GM12878 (cell line): ENCODE measurements around the gene PLP2. TPM values are rescaled to one million over a fixed set of nuclear protein-coding genes. Genes with fewer than 3 reads are reported as not detected.

Experiments used
- ATAC-seq: fragments of 200-7000 bp; cut with Tn5 transposase; 3 replicates; pipeline ENCODE4 v1.9.1; 2020; ENCODE audit warnings: mild to moderate bottlenecking, moderate library complexity
- BruUV-seq: library from RNA; stranded (reverse); fragments of 400-500 nt; replicated peaks from 2 replicates; lab custom pipeline; 2021; lab: Mats Ljungman, UMichigan
- CTCF ChIA-PET: fragments of 300-600 bp; sonication (Branson Sonifier 250); formaldehyde crosslinking; extraction: SDS; loops from one replicate; lab custom pipeline; 2021; ENCODE audit warnings: inconsistent platforms; lab: Yijun Ruan, JAX
- POLR2A ChIA-PET: fragments of 350-600 bp; formaldehyde crosslinking; extraction: SDS; loops from one replicate; lab custom pipeline; 2021; ENCODE audit warnings: inconsistent platforms; lab: Charles Lee
- RAD21 ChIA-PET: fragments of 300-600 bp; sonication (Branson Sonifier 250); formaldehyde crosslinking; loops from one replicate; lab custom pipeline; 2023; ENCODE audit warnings: antibody characterized with exemption; ENCODE audit not compliant: unreplicated experiment; lab: Charles Lee
- SMC1A ChIA-PET: fragments of 300-600 bp; sonication (Branson Sonifier 250); formaldehyde crosslinking; loops from one replicate; lab custom pipeline; 2023; ENCODE audit not compliant: unreplicated experiment, uncharacterized antibody; lab: Charles Lee
- DNase-seq: peaks from one replicate; pipeline ENCODE4 v3.0.0-alpha.2; 2011; ENCODE audit warnings: low read depth, low spot score
- FAIRE-seq: peaks from 3 replicates; lab custom pipeline; 2011; peaks lifted over from hg19 to GRCh38; lab: Jason Lieb, UNC
- H2AFZ ChIP-seq: 2 replicates; pipeline ENCODE4 v1.6.0; 2011; ENCODE audit warnings: low read depth, low read length, control low read depth; ENCODE audit not compliant: control insufficient read depth
- H3K27ac ChIP-seq: 2 replicates; pipeline ENCODE4 v1.5.1; 2011; ENCODE audit warnings: control low read depth; ENCODE audit not compliant: control insufficient read depth, insufficient read depth
- H3K27me3 ChIP-seq, 2 experiments: replicated peaks in 1 of 2; 2 replicates each; pipeline versions ENCODE4 v1.6.0 to v1.6.1; 2011; ENCODE audit warnings: low read length in 1 of 2; ENCODE audit not compliant: control insufficient read depth in 2 of 2, insufficient read depth in 2 of 2
- H3K36me3 ChIP-seq, 2 experiments: 2 replicates each; pipeline ENCODE4 v1.5.1; 2011; ENCODE audit warnings: low read length in 1 of 2; ENCODE audit not compliant: control insufficient read depth in 2 of 2, insufficient read depth in 2 of 2
- H3K4me1 ChIP-seq: 2 replicates; pipeline ENCODE4 v1.6.1; 2011; ENCODE audit warnings: mild to moderate bottlenecking, low read length, moderate library complexity, mixed read lengths; ENCODE audit not compliant: control insufficient read depth, insufficient read depth
- H3K4me2 ChIP-seq: 2 replicates; pipeline ENCODE4 v1.6.0; 2011; ENCODE audit warnings: control low read depth; ENCODE audit not compliant: control insufficient read depth, insufficient read depth
- H3K4me3 ChIP-seq: fragments of 200-600 bp; sonication (generic); 2 replicates; pipeline ENCODE4 v1.5.1; 2016
- H3K79me2 ChIP-seq: 2 replicates; pipeline ENCODE4 v1.6.0; 2011; ENCODE audit warnings: low read length; ENCODE audit not compliant: control insufficient read depth, insufficient read depth
- H3K9ac ChIP-seq: 2 replicates; pipeline ENCODE4 v1.8.0; 2011; ENCODE audit warnings: low read length, control low read depth, mixed read lengths; ENCODE audit not compliant: control insufficient read depth, insufficient read depth
- H3K9me3 ChIP-seq: replicated peaks from 3 replicates; pipeline ENCODE4 v1.5.1; 2011; ENCODE audit warnings: mild to moderate bottlenecking, low read length; ENCODE audit not compliant: control insufficient read depth, insufficient read depth
- H4K20me1 ChIP-seq: 2 replicates; pipeline ENCODE4 v1.6.0; 2011; ENCODE audit not compliant: control insufficient read depth, insufficient read depth
- FOS ChIP-seq: IDR thresholded peaks from 3 replicates; pipeline ENCODE4 v1.6.1; 2011; ENCODE audit warnings: borderline replicate concordance; ENCODE audit not compliant: insufficient read length; ENCODE audit errors: extremely low read depth
- GATAD2B ChIP-seq: fragments of 450-650 bp; conservative IDR thresholded peaks from 2 replicates; pipeline ENCODE4 v1.6.1; 2017; ENCODE audit warnings: low read depth, mild to moderate bottlenecking, moderate library complexity
- IRF4 ChIP-seq: IDR thresholded peaks from 2 replicates; pipeline ENCODE4 v1.6.1; 2011; ENCODE audit warnings: low read depth, low read length
- JUND ChIP-seq: IDR thresholded peaks from 2 replicates; pipeline ENCODE4 v1.6.1; 2012; ENCODE audit warnings: low read depth, mild to moderate bottlenecking, low read length, improper control_type of control experiment, moderate library complexity
- KLF5 ChIP-seq: fragments of 450-650 bp; IDR thresholded peaks from 2 replicates; pipeline ENCODE4 v1.6.1; 2014; ENCODE audit warnings: mild to moderate bottlenecking; ENCODE audit not compliant: partially characterized antibody
- MTA3 ChIP-seq: IDR thresholded peaks from 2 replicates; pipeline ENCODE4 v1.6.1; 2012; ENCODE audit warnings: low read length, inconsistent platforms, borderline replicate concordance
- PAX5 ChIP-seq: IDR thresholded peaks from 2 replicates; pipeline ENCODE4 v1.6.1; 2011; ENCODE audit warnings: low read depth, low read length, borderline replicate concordance
- PML ChIP-seq: IDR thresholded peaks from 2 replicates; pipeline ENCODE4 v1.6.1; 2012; ENCODE audit warnings: low read length, inconsistent platforms
- POLR2A ChIP-seq: IDR thresholded peaks from 2 replicates; pipeline ENCODE4 v1.6.1; 2011; ENCODE audit warnings: low read depth, mild to moderate bottlenecking, low read length
- SREBF1 ChIP-seq: IDR thresholded peaks from 2 replicates; pipeline ENCODE4 v1.6.1; 2012; ENCODE audit warnings: mild to moderate bottlenecking, low read length
- STAT1 ChIP-seq: fragments of 450-650 bp; conservative IDR thresholded peaks from 2 replicates; pipeline ENCODE4 v1.6.1; 2014; ENCODE audit warnings: antibody characterized with exemption, mild to moderate bottlenecking
- SUPT20H ChIP-seq: IDR thresholded peaks from 2 replicates; pipeline ENCODE4 v1.6.1; 2011; ENCODE audit warnings: low read depth, mild to moderate bottlenecking, low read length, moderate library complexity, borderline replicate concordance; ENCODE audit not compliant: control insufficient read depth
- WGBS: methylation state at CpG from one replicate; pipeline ENCODE4 v1.1.6; 2016; ENCODE audit warnings: low lambda C conversion rate; ENCODE audit not compliant: insufficient replicate concordance, insufficient coverage; ENCODE audit errors: missing lambda C conversion rate; 5-methylcytosine and 5-hydroxymethylcytosine counted together
- in situ Hi-C: fragments of 300-500 bp; cut with MboI; formaldehyde crosslinking; loops from 9 replicates; pipeline ENCODE4 v1.14.3; 2018; ENCODE audit warnings: mixed read lengths
- intact Hi-C: fragments of 100-400 bp; cut with micrococcal nuclease; formaldehyde crosslinking; loops from one replicate; pipeline ENCODE4 v1.14.2; 2022; ENCODE audit not compliant: unreplicated experiment
- polyA plus RNA-seq, 11 experiments: library from polyadenylated mRNA; depleted of rRNA in 4 of 11; unstranded in 6 of 11; stranded (reverse) in 5 of 11; fragments of >200 nt; fragmentation: Nextera tagmentation in 4 of 11; fragmentation: Illumina TruSeq in 1 of 11; extraction: Ambion mirVana in 4 of 11; extraction: Trizol in 1 of 11; gene quantifications; 1 replicate in 1 of 11; 2 replicates in 10 of 11; pipeline versions ENCODE4 v1.2.1 to v1.2.3, GENCODE V29; 2011 to 2016; ENCODE audit warnings: inconsistent platforms in 2 of 11, missing spikeins in 2 of 11, low read depth in 1 of 11
- total RNA-seq, 4 experiments: library from RNA; depleted of rRNA in 3 of 4; stranded (reverse); fragments of >200 nt in 3 of 4; fragmentation: Illumina TruSeq in 1 of 4; extraction: Trizol in 1 of 4; gene quantifications; 2 replicates each; pipeline versions ENCODE4 v1.2.1 to v1.2.3, GENCODE V29; 2013 to 2021
- TF ChIP-seq, protein P1 (sequence below): fragments of 450-650 bp; IDR thresholded peaks from 2 replicates; pipeline ENCODE4 v1.6.1; 2016; ENCODE audit warnings: mild to moderate bottlenecking
- TF ChIP-seq, protein P2 (sequence below): IDR thresholded peaks from 2 replicates; pipeline ENCODE4 v1.6.1; 2012; ENCODE audit warnings: low read depth, low read length, improper control_type of control experiment

The PLP2 gene
- total and polyA plus RNA-seq, 10 of the 15 experiments (the other 5 are each of a cell fraction or from before 2014, with no cell fraction given), result 56.6 to 177 (median 99.3) TPM

DNA sequence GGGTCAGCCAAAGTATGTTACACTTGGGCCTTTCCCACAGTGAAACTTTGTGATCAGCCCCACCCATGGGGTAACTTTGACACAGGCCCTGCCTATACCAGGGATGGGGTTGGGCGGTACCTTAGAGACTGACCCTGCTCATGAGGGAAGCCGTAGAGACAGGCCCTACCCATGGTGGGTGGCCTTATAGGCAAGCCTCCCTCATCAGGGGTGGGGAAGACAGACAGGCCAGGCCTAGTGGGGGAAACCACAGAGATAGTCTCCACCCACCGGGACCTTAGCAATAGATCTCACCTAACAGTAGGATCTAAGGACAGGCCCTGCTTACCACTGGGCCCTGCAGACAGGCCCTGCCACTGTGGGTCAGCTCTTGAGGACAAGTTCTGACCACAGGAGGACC, 6.8 kb downstream of the PLP2 start:
- FAIRE-seq (no peak), DNase-seq (no peak), ATAC-seq (no peak)
- H3K79me2 ChIP-seq, result no peaks in the 10 kb centered on the region
- no peaks in the 10 kb centered on the region for H3K27me3 ChIP-seq
- intact Hi-C loops, result no loop called here
- H3K27ac ChIP-seq, result no peak overlapping the region
- TF ChIP-seq IRF4 (no peak), KLF5 (no peak), GATAD2B (no peak), SREBF1 (no peak), JUND (no peak), FOS (no peak)
- no TSS peak for BruUV-seq
- no peak overlapping the region for H3K4me2 ChIP-seq
- H3K36me3 ChIP-seq, result peaks cover 0 to 3% of the 10 kb centered on the region in 2 experiments; a peak in 3 of 4 replicates
- ChIA-PET RAD21 (no interaction called here), SMC1A (no interaction called here), CTCF (interaction anchor here (1.0 kb wide), 1 partner anchor 11 kb away, joined by 3 read pairs; no protein-coding TSS in a partner anchor), POLR2A (no interaction called here)
- in situ Hi-C loops, result no loop called here
- no peaks in the 10 kb centered on the region for H4K20me1 ChIP-seq
- H3K9ac ChIP-seq, result no peak overlapping the region
- no peaks in the 10 kb centered on the region; the same call in 2 of the 3 replicates for H3K9me3 ChIP-seq
- no peaks in the 10 kb centered on the region for H3K4me1 ChIP-seq
- 50% methylated on average over 3 of the region's 3 CpGs for WGBS
- no peak overlapping the region for H2AFZ ChIP-seq
- H3K4me3 ChIP-seq, result no peak overlapping the region

DNA sequence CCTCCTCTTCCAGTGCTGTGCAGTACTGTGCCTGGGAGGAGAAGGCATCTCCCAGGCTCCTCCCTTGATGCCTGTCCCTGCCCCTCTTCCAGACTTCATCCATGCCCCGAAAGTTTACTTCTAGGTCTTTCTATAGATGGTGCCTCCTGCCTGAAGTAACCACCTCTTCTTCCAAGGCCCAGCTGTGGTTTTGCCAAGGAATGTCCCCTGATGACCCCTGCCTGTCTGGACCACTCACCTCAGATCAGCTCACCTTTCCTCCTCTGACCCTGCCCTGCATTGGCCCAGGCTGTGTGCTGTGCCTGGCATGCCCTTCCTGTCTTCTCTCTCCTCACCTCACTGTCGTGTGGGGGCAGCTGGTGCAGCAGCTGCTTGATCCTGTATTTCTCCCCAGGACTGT, 7.7 kb downstream of the PLP2 start:
- no peak for DNase-seq
- CTCF ChIA-PET, result interaction anchor here (0.6 to 1.0 kb wide), 2 partner anchors 12 to 115 kb away, joined by 3 read pairs; no protein-coding TSS in a partner anchor
- H3K4me2 ChIP-seq, result no peak overlapping the region
- peaks cover 0 to 3% of the 10 kb centered on the region in 2 experiments; a peak in 3 of 4 replicates for H3K36me3 ChIP-seq
- SMC1A ChIA-PET, result no interaction called here
- H2AFZ ChIP-seq, result no peak overlapping the region
- H3K9ac ChIP-seq, result no peak overlapping the region
- H3K4me1 ChIP-seq, result no peaks in the 10 kb centered on the region
- in situ Hi-C loops, result no loop called here
- no peak overlapping the region for H3K4me3 ChIP-seq
- TF ChIP-seq, protein P1, sequence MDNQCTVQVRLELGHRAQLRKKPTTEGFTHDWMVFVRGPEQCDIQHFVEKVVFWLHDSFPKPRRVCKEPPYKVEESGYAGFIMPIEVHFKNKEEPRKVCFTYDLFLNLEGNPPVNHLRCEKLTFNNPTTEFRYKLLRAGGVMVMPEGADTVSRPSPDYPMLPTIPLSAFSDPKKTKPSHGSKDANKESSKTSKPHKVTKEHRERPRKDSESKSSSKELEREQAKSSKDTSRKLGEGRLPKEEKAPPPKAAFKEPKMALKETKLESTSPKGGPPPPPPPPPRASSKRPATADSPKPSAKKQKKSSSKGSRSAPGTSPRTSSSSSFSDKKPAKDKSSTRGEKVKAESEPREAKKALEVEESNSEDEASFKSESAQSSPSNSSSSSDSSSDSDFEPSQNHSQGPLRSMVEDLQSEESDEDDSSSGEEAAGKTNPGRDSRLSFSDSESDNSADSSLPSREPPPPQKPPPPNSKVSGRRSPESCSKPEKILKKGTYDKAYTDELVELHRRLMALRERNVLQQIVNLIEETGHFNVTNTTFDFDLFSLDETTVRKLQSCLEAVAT, result no peak
- TF ChIP-seq PML (no peak), SUPT20H (no peak), PAX5 (no peak), MTA3 (no peak), STAT1 (no peak), POLR2A (0 out of 2 replicates have a peak, but pooled peaks have one; percentile 6)
- TF ChIP-seq, protein P2, sequence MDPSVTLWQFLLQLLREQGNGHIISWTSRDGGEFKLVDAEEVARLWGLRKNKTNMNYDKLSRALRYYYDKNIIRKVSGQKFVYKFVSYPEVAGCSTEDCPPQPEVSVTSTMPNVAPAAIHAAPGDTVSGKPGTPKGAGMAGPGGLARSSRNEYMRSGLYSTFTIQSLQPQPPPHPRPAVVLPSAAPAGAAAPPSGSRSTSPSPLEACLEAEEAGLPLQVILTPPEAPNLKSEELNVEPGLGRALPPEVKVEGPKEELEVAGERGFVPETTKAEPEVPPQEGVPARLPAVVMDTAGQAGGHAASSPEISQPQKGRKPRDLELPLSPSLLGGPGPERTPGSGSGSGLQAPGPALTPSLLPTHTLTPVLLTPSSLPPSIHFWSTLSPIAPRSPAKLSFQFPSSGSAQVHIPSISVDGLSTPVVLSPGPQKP, result no peak
- TF ChIP-seq, all 136 proteins: peak for 1
- intact Hi-C loops, result no loop called here
- ChIA-PET RAD21 (no interaction called here), POLR2A (no interaction called here)
- FAIRE-seq (no peak), ATAC-seq (no peak)
- no peaks in the 10 kb centered on the region for H3K27me3 ChIP-seq
- no peaks in the 10 kb centered on the region for H3K79me2 ChIP-seq
- no peaks in the 10 kb centered on the region; the same call in 2 of the 3 replicates for H3K9me3 ChIP-seq
- WGBS, result 46% methylated on average over 2 of the region's 2 CpGs
- H3K27ac ChIP-seq, result no peak overlapping the region
- H4K20me1 ChIP-seq, result no peaks in the 10 kb centered on the region
- no TSS peak for BruUV-seq
